HepG2 (cell line): Measurements from ENCODE around the gene RAB42. TPM values are rescaled to one million over a fixed set of nuclear protein-coding genes. Genes with fewer than 3 reads are reported as not detected.

Source experiments
- ATM ChIP-seq: fragments of 450-650 bp; IDR thresholded peaks from 2 replicates; pipeline ENCODE4 v1.7.1; 2017; ENCODE audit warnings: mild to moderate bottlenecking, borderline replicate concordance
- FOXP4 ChIP-seq: sonication (generic); formaldehyde crosslinking; IDR thresholded peaks from 2 replicates; pipeline ENCODE4 v1.4.0; 2020; ENCODE audit warnings: missing genetic modification reagents
- GPN1 ChIP-seq: sonication (generic); formaldehyde crosslinking; IDR thresholded peaks from 2 replicates; pipeline ENCODE4 v1.5.1; 2020; ENCODE audit warnings: missing genetic modification reagents, borderline replicate concordance
- HMG20A ChIP-seq: IDR thresholded peaks from 2 replicates; pipeline ENCODE4 v1.6.1; 2016; ENCODE audit warnings: borderline replicate concordance
- KDM5B ChIP-seq: sonication (generic); formaldehyde crosslinking; IDR thresholded peaks from 2 replicates; pipeline ENCODE4 v1.4.0; 2020; ENCODE audit warnings: missing genetic modification reagents, mild to moderate bottlenecking, borderline replicate concordance
- KLF6 ChIP-seq: IDR thresholded peaks from 2 replicates; pipeline ENCODE4 v1.8.0; 2016; ENCODE audit warnings: missing biosample characterization, missing genetic modification reagents
- MBD4 ChIP-seq: IDR thresholded peaks from 2 replicates; pipeline ENCODE4 v1.6.1; 2012; ENCODE audit warnings: low read length, inconsistent platforms, borderline replicate concordance
- PBX3 ChIP-seq: sonication (generic); formaldehyde crosslinking; IDR thresholded peaks from 2 replicates; pipeline ENCODE4 v1.8.1; 2023; ENCODE audit warnings: missing genetic modification reagents, inconsistent platforms, borderline replicate concordance
- RCOR2 ChIP-seq: IDR thresholded peaks from 2 replicates; pipeline ENCODE4 v1.6.1; 2016; ENCODE audit warnings: missing biosample characterization, missing genetic modification reagents
- SMARCE1 ChIP-seq: fragments of 450-650 bp; IDR thresholded peaks from 2 replicates; pipeline ENCODE4 v1.6.1; 2017; ENCODE audit warnings: borderline replicate concordance
- SOX5 ChIP-seq: IDR thresholded peaks from 2 replicates; pipeline ENCODE4 v1.6.1; 2016; ENCODE audit warnings: borderline replicate concordance
- ZHX2 ChIP-seq, 2 experiments: sonication (generic) in 1 of 2; formaldehyde crosslinking in 1 of 2; IDR thresholded peaks; 2 replicates each; pipeline versions ENCODE4 v1.6.1 to v1.9.0; 2014 to 2022; ENCODE audit warnings: antibody characterized with exemption in 1 of 2, borderline replicate concordance in 1 of 2, inconsistent platforms in 1 of 2, low read depth in 1 of 2, missing genetic modification reagents in 1 of 2
- ZNF17 ChIP-seq: sonication (generic); formaldehyde crosslinking; IDR thresholded peaks from 2 replicates; pipeline ENCODE4 v1.5.0; 2020; ENCODE audit warnings: mild to moderate bottlenecking, missing genetic modification reagents
- ZNF264 ChIP-seq: sonication (generic); formaldehyde crosslinking; IDR thresholded peaks from 2 replicates; pipeline ENCODE4 v1.4.0; 2020; ENCODE audit warnings: missing genetic modification reagents
- ZNF569 ChIP-seq: sonication (generic); formaldehyde crosslinking; IDR thresholded peaks from 2 replicates; pipeline ENCODE4 v1.5.0; 2020; ENCODE audit warnings: mild to moderate bottlenecking, missing genetic modification reagents, moderate library complexity, borderline replicate concordance
- polyA plus RNA-seq, 8 experiments: library from polyadenylated mRNA; depleted of rRNA in 3 of 8; stranded (reverse) in 7 of 8; unstranded in 1 of 8; fragments of >200 nt; fragmentation: Illumina TruSeq in 4 of 8; extraction: Trizol in 4 of 8; gene quantifications; 2 replicates each; pipeline versions ENCODE4 v1.2.1 to v1.2.3, GENCODE V29; 2011 to 2016; ENCODE audit warnings: low read depth in 4 of 8, missing spikeins in 1 of 8, mixed read lengths in 1 of 8; ENCODE audit not compliant: insufficient read depth in 1 of 8
- total RNA-seq, 5 experiments: library from RNA; depleted of rRNA; stranded (reverse); fragments of >200 nt; fragmentation: Illumina TruSeq; extraction: Trizol; gene quantifications; 2 replicates each; pipeline ENCODE4 v1.2.3, GENCODE V29; 2016; ENCODE audit warnings: low read depth in 1 of 5
- TF ChIP-seq, protein P1 (sequence below): sonication (generic); formaldehyde crosslinking; IDR thresholded peaks from 2 replicates; pipeline ENCODE4 v1.4.0; 2020; ENCODE audit warnings: low read depth, mild to moderate bottlenecking, missing genetic modification reagents
- TF ChIP-seq, protein P2 (sequence below): sonication (generic); formaldehyde crosslinking; IDR thresholded peaks from 2 replicates; pipeline ENCODE4 v1.8.0; 2022; ENCODE audit warnings: mild to moderate bottlenecking, missing genetic modification reagents; ENCODE audit not compliant: insufficient replicate concordance

Gene RAB42
- total and polyA plus RNA-seq, 2 of the 13 experiments (the other 11 are each of a cell fraction or from before 2014, with no cell fraction given): 10.4 to 166 TPM

GRCh38 chr1:28581531-28582247 lies 10.4 kb upstream of the RAB42 start (continued):
- peak; percentile 62; the same call in 1 of the 2 replicates for TF ChIP-seq ZNF264 (CRISPR knock-in tag)
- peak; percentile 57 for TF ChIP-seq FOXP4 (CRISPR knock-in tag)
- TF ChIP-seq SMARCE1: no peak
- peak; percentile 35 for TF ChIP-seq HMG20A
- TF ChIP-seq KDM5B (CRISPR knock-in tag): peak; percentile 98
- peak; percentile 62; the same call in 1 of the 2 replicates for TF ChIP-seq ZHX2 (IDR thresholded peaks at IDR 0.05; ENCODE audit: low read depth)
- peak; percentile 90; the same call in 1 of the 2 replicates for TF ChIP-seq ZHX2 (CRISPR knock-in tag; IDR thresholded peaks at IDR 0.05; ENCODE audit: borderline replicate concordance)
- TF ChIP-seq KLF6: peak; percentile 97
- TF ChIP-seq ZNF17 (CRISPR knock-in tag): 0 out of 2 replicates have a peak, but pooled peaks have one; percentile 81
- no peak for TF ChIP-seq ATM
- TF ChIP-seq, protein P1, sequence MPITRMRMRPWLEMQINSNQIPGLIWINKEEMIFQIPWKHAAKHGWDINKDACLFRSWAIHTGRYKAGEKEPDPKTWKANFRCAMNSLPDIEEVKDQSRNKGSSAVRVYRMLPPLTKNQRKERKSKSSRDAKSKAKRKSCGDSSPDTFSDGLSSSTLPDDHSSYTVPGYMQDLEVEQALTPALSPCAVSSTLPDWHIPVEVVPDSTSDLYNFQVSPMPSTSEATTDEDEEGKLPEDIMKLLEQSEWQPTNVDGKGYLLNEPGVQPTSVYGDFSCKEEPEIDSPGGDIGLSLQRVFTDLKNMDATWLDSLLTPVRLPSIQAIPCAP (CRISPR knock-in tag): peak; percentile 85
- TF ChIP-seq PBX3: no peak
- TF ChIP-seq SOX5 (CRISPR knock-in tag): peak; percentile 51
- peak; percentile 38; the same call in 1 of the 2 replicates for TF ChIP-seq GPN1 (CRISPR knock-in tag)
- no peak for TF ChIP-seq RCOR2 (CRISPR knock-in tag)
- TF ChIP-seq MBD4: no peak
- no peak for TF ChIP-seq ZNF569 (CRISPR knock-in tag)
- TF ChIP-seq, protein P2, sequence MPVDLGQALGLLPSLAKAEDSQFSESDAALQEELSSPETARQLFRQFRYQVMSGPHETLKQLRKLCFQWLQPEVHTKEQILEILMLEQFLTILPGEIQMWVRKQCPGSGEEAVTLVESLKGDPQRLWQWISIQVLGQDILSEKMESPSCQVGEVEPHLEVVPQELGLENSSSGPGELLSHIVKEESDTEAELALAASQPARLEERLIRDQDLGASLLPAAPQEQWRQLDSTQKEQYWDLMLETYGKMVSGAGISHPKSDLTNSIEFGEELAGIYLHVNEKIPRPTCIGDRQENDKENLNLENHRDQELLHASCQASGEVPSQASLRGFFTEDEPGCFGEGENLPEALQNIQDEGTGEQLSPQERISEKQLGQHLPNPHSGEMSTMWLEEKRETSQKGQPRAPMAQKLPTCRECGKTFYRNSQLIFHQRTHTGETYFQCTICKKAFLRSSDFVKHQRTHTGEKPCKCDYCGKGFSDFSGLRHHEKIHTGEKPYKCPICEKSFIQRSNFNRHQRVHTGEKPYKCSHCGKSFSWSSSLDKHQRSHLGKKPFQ (CRISPR knock-in tag): peak; percentile 82
